GM21737 (cell line): Measurements from ENCODE around the gene PIGL.
"Not testable (repeated sequence)": the region's sequence is repeated elsewhere in the genome, so short reads cannot be mapped to it uniquely, and the experiment has no call there.

ENCODE experiments used
- ATAC-seq: cut with Tn5 transposase; IDR thresholded peaks from one replicate; pipeline ENCODE4 v1.9.1; 2021; ENCODE audit warnings: mild to moderate bottlenecking, moderate library complexity; ENCODE audit not compliant: unreplicated experiment

Gene PIGL

DNA sequence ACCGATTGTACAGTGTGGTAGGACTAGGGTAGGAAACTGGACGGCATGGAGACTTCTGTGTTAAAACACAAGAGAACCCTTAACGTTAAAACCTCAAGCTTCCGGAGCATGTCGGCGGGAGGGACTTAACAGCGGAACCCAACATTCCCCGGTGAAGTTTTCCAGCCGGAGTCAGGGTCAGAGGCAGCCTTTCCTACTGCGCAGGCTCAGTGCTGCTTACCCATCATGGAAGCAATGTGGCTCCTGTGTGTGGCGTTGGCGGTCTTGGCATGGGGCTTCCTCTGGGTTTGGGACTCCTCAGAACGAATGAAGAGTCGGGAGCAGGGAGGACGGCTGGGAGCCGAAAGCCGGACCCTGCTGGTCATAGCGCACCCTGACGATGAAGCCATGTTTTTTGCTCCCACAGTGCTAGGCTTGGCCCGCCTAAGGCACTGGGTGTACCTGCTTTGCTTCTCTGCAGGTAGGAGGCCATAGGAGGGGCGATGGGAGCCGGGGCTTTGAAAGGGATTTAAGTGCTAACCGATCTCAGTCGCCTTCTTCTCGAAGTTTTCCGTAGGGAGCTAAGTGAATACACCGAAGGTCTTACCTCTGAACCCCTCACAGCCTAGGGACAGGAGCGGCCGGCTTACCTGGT is at the start of gene PIGL:
Gene PIGL, plus strand, starts transcription at position 209 of the 634 bp plus-strand sequence. Its CDS starts 17 bp downstream, at position 226.
- ATAC-seq, result peak; percentile 47

DNA sequence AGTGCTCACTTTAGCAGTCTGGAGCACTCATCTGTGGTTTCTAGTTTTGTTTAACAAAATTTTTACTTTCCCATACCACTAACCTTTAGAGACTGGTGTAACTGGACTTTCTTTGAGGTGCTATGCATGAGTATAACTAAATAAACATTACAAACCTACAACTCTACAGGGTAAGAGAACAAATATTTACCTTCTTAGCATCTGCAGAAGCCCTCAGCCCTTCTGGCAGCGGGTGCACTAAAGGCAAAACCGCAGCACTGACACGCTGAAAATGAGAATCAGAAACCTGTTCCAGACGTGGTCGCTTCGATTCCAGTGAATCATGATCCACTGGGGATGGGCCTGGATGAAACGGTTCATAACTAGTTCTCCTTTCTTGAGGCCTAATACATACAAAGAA is 45.4 kb upstream of the PIGL start:
- no peak for ATAC-seq

- ATAC-seq, result no peak
Observed at GRCh38 chr17:16178836-16179235, 38.2 kb upstream of the PIGL start.

- ATAC-seq, result no peak
Observed at GRCh38 chr17:16181581-16181980, 35.4 kb upstream of the PIGL start.

GRCh38 chr17:16187642-16188041 is 29.4 kb upstream of the PIGL start:
- no peak for ATAC-seq

DNA sequence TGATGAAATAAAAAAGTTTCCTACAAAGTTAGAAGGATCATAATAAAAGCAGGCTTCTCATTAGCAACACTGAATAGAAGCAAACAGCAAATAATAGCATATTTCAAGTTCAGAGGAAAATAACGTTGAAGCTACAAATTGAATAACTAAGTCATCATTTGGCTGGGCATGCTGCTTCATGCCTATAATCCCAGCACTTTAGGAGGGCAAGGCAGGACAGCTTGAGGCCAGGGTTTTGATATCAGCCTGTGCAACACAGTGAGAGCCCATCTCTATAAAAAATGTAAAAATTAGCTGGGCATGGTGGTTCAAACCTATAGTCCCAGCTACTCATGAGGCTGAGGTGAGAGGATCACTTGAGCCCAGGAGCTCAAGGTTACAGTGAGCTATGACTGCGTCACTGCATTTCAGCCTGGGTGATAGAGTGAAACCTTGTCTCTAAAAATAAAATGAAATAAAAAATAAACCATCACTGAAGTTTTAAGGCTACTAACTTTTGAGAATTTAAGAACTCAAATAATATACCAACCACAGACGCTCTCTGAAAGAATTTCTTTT is 27.1 kb upstream of the PIGL start:
- no peak for ATAC-seq

DNA sequence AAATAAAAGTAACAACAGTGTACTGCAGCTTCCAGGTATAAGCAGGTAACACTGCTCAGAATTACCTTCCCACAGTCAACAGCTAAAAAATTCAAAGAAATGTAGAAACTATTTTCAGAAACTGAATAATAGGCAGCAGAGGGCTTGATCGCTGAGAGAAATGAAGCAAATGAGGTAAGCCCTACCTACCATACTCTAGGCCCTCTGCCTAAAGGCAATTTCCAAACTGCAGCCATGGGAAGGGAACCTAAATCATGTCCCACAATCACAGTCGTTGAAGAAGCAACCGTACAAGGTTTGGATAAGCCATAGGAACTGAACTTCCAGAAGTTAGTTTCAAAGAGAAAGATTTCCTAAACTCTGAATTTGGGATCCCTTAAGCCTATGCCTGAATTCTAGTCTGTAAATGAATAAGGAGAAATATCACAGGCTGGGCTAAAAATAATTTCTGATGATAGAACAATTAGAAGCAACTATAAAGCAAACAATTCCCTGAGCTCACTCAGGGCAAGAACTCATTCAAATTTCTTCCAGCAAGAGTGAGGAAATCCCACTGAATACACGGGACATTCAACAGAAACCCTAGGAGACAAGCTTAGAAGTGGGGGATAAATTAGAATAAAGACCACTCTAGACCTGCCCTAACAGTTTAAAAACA is 26.2 kb upstream of the PIGL start:
- ATAC-seq, result no peak

GRCh38 chr17:16191604-16192003 is 25.4 kb upstream of the PIGL start:
- ATAC-seq, result no peak

GRCh38 chr17:16194307-16194835 is 22.6 kb upstream of the PIGL start:
- not testable (repeated sequence) for ATAC-seq

- no peak for ATAC-seq
Observed at GRCh38 chr17:16197276-16197675, 19.7 kb upstream of the PIGL start.

- ATAC-seq, result no peak
Observed at GRCh38 chr17:16199093-16199492, 17.9 kb upstream of the PIGL start.

GRCh38 chr17:16201693-16202131 is 15.3 kb upstream of the PIGL start:
- ATAC-seq, result not testable (repeated sequence)

DNA sequence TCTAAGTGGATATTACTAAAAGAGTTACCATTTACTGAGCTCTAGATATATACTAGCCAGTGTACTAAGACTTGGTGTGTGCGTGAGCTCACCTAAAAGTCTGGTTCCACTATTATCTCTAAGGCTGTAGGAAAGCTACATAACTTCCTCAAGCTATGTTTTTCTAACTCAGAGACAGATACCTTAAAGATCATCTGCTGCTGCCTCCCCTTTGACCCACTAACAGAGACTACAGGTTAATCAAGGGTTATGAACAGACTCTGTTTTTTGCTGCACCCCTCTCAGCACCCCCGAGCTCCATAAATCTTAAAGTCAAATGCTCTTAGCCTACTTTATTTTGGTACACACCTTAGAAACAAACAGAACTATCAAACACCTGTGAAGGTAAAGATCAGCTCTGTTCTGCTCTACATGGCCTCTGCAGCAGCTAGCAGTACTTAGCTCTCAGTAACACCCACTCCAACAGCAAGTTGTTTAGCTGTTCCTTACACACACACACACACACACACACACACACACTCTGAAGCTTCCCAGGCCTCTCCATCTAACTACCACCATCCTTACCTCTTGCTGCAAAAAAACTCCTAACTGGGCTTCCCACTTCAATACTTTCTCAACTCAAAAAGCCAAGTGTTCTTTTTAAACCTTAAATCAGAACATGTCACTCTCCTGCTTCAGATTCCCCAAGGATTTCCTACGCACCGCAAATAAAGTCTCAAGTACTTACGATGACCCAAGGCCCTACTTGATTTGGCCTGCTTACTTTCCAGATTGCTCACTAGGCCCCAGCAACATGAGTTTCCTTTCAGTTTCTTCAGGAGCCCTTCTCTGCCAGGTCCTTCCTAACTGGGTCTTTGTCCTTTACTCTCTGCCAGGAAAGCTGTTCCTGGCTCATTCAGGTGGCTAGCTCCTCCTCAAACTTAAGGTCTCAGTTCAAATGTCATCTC is 14.2 kb upstream of the PIGL start:
- not testable (repeated sequence) for ATAC-seq

- ATAC-seq, result not testable (repeated sequence)
Observed at GRCh38 chr17:16204763-16205162, 12.2 kb upstream of the PIGL start.

DNA sequence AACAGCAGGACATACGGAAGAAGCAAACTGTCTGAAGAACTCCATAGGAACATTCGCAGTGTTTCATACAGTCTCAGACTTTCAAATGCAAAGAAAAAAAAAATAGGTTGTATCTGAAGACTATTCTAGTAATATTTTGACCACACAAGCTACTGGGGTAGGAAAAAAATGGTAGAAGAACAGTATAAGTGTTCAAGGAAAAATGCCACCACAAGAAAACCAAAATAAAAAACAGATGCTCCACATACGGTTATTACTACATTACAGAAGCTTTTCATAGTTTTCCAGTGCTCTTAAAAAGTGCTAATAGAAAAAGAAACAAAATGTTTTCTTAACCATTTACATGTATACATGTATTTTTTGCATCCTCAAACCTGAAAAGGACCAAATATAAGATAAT is 5.4 kb upstream of the PIGL start:
- no peak for ATAC-seq

GRCh38 chr17:16212793-16213192 is 4.2 kb upstream of the PIGL start:
- no peak for ATAC-seq

GRCh38 chr17:16214190-16215001 is 2.6 kb upstream of the PIGL start:
- ATAC-seq, result no peak

- peak; percentile 34 for ATAC-seq
Observed at GRCh38 chr17:16215002-16215272, 2.1 kb upstream of the PIGL start.

GRCh38 chr17:16215273-16215964 is 1.6 kb upstream of the PIGL start, which contains the start of gene NCOR1:
Gene NCOR1 (minus strand): TSS chr17:16215534. CDS start chr17:16194569, 20,965 bp downstream.
- ATAC-seq, result peak; percentile 66

GRCh38 chr17:16215965-16216316 is 1.1 kb upstream of the PIGL start:
- peak; percentile 1 for ATAC-seq
